ENCODE measurements around the gene ADAM8.

ADAM8 gene

DNA sequence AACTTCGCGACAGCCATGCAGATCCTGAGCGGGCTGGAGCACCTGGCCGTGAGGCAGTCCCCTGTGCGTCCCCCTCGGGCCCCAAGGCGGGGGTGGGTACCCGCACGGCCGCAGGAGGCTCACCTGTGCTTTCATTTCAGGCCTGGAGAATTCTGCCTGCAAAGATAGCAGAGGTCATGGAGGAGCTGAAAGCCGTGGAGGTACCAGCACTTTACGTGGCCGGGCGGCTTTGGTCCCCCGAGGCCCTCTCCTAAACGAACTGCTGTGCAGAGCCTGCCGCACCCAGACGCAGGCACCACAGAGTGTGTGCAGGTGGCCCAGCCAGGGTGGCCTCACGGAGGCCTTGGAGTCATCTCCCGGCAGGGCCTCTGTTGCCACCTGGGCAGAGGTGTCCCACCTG is 57.8 kb downstream of the ADAM8 start:
- no peaks in the 10 kb centered on the region for H3K36me3 ChIP-seq (ENCODE audit: insufficient read depth, low read depth, low read length)
- H3K27me3 ChIP-seq (ENCODE audit: insufficient read depth, low read length) = no peaks in the 10 kb centered on the region
- no peak overlapping the region for H3K4me3 ChIP-seq (ENCODE audit: low read length)
- no peak overlapping the region for H3K9ac ChIP-seq (ENCODE audit: low read depth, low read length)
- no peaks in the 10 kb centered on the region for H3K4me1 ChIP-seq (ENCODE audit: insufficient read depth, low read length)
- H3K27ac ChIP-seq (ENCODE audit: low read length) = no peak overlapping the region
- H3K9me3 ChIP-seq (ENCODE audit: insufficient read depth, low read depth, low read length) = no peaks in the 10 kb centered on the region

- Histone ChIP-seq H3K9ac (ENCODE audit: low read depth, low read length) (no peak overlapping the region), H3K36me3 (ENCODE audit: insufficient read depth, low read depth, low read length) (no peaks in the 10 kb centered on the region), H3K27ac (ENCODE audit: low read length) (no peak overlapping the region)
Observed at GRCh38 chr10:133217800-133218589, 58.7 kb downstream of the ADAM8 start.

GRCh38 chr10:133216776-133217175 is 59.9 kb downstream of the ADAM8 start:
- no peak overlapping the region for H3K27ac ChIP-seq (ENCODE audit: low read length)
- H3K4me3 ChIP-seq (ENCODE audit: low read length) = no peak overlapping the region
- H3K27me3 ChIP-seq (ENCODE audit: insufficient read depth, low read length) = no peaks in the 10 kb centered on the region
- no peaks in the 10 kb centered on the region for H3K36me3 ChIP-seq (ENCODE audit: insufficient read depth, low read depth, low read length)
- H3K4me1 ChIP-seq (ENCODE audit: insufficient read depth, low read length) = no peaks in the 10 kb centered on the region
- H3K9ac ChIP-seq (ENCODE audit: low read depth, low read length) = no peak overlapping the region
- no peaks in the 10 kb centered on the region for H3K9me3 ChIP-seq (ENCODE audit: insufficient read depth, low read depth, low read length)

More at GRCh38 chr10:133217800-133218589, 58.7 kb downstream of the ADAM8 start:
- Histone ChIP-seq H3K4me1 (ENCODE audit: insufficient read depth, low read length) (no peaks in the 10 kb centered on the region), H3K4me3 (ENCODE audit: low read length) (no peak overlapping the region), H3K27me3 (ENCODE audit: insufficient read depth, low read length) (no peaks in the 10 kb centered on the region), H3K9me3 (ENCODE audit: insufficient read depth, low read depth, low read length) (no peaks in the 10 kb centered on the region)

DNA sequence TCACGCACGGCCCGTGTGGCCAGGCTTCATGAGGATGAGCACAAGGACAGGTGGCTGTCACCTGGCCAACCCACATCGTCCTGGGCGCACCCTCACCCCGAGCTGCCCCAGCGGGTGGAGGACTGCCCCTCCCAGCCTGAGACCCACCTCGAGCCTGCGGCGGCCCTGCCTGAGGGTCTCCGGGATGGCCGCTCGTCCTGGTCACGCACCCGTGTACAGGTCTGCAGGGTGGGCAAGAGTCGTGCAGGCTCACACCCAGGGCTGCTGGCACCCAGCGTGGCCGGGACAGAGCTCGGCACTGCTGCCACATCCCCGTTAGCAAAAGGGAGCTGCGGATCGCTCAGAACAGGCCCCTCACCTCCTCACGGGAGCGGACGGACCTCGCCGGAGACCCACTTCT is 61.1 kb downstream of the ADAM8 start:
- H3K4me1 ChIP-seq (ENCODE audit: insufficient read depth, low read length) = no peaks in the 10 kb centered on the region
- no peak overlapping the region for H3K27ac ChIP-seq (ENCODE audit: low read length)
- H3K4me3 ChIP-seq (ENCODE audit: low read length) = no peak overlapping the region
- no peaks in the 10 kb centered on the region for H3K27me3 ChIP-seq (ENCODE audit: insufficient read depth, low read length)
- H3K9ac ChIP-seq (ENCODE audit: low read depth, low read length) = no peak overlapping the region
- H3K9me3 ChIP-seq (ENCODE audit: insufficient read depth, low read depth, low read length) = no peaks in the 10 kb centered on the region
- H3K36me3 ChIP-seq (ENCODE audit: insufficient read depth, low read depth, low read length) = no peaks in the 10 kb centered on the region

- no peaks in the 10 kb centered on the region for H3K4me1 ChIP-seq (ENCODE audit: insufficient read depth, low read length)
- no peak overlapping the region for H3K9ac ChIP-seq (ENCODE audit: low read depth, low read length)
- no peaks in the 10 kb centered on the region for H3K27me3 ChIP-seq (ENCODE audit: insufficient read depth, low read length)
- H3K36me3 ChIP-seq (ENCODE audit: insufficient read depth, low read depth, low read length) = no peaks in the 10 kb centered on the region
- no peak overlapping the region for H3K27ac ChIP-seq (ENCODE audit: low read length)
- no peak overlapping the region for H3K4me3 ChIP-seq (ENCODE audit: low read length)
- H3K9me3 ChIP-seq (ENCODE audit: insufficient read depth, low read depth, low read length) = no peaks in the 10 kb centered on the region
Observed at GRCh38 chr10:133214468-133215410, 61.9 kb downstream of the ADAM8 start.

GRCh38 chr10:133213641-133214467 is 62.8 kb downstream of the ADAM8 start:
- Histone ChIP-seq H3K27me3 (ENCODE audit: insufficient read depth, low read length) (no peaks in the 10 kb centered on the region), H3K4me3 (ENCODE audit: low read length) (no peak overlapping the region), H3K4me1 (ENCODE audit: insufficient read depth, low read length) (no peaks in the 10 kb centered on the region), H3K9me3 (ENCODE audit: insufficient read depth, low read depth, low read length) (no peaks in the 10 kb centered on the region), H3K27ac (ENCODE audit: low read length) (no peak overlapping the region), H3K36me3 (ENCODE audit: insufficient read depth, low read depth, low read length) (no peaks in the 10 kb centered on the region), H3K9ac (ENCODE audit: low read depth, low read length) (no peak overlapping the region)

DNA sequence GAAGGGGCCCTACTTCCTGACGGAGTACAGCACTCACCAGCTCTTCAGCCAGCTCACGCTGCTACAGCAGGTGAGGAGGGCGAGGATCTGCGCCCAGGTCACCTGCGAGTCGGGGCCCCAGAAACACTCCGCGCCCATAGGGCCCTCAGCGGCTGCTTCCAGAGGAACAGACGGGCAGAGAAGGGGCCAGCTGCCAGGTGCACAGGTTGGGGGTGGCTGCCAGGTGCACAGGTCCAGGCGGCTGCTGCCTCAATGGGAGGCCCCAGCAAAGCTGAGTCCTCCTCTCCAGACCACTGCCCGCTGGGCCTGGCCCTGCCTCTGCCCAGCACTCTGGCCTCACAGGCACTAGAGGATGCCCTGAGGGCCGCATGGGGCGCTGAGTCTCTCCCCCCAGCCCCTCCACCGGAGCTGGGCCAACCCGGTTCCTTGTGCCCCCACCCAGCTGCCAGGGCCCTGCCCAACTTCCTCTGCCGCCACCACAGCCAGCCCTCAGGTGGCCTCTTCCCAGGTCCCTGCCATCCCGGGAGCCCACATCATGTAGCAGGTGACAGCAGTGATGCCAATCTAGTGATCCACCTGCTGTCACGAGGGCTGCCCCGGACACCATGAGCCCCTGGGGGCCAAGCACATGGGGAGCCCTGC is 63.7 kb downstream of the ADAM8 start:
- Histone ChIP-seq H3K36me3 (ENCODE audit: insufficient read depth, low read depth, low read length) (no peaks in the 10 kb centered on the region), H3K4me1 (ENCODE audit: insufficient read depth, low read length) (no peaks in the 10 kb centered on the region), H3K9me3 (ENCODE audit: insufficient read depth, low read depth, low read length) (no peaks in the 10 kb centered on the region), H3K9ac (ENCODE audit: low read depth, low read length) (no peak overlapping the region), H3K4me3 (ENCODE audit: low read length) (no peak overlapping the region), H3K27me3 (ENCODE audit: insufficient read depth, low read length) (no peaks in the 10 kb centered on the region), H3K27ac (ENCODE audit: low read length) (no peak overlapping the region)

Measured in iPS-20b (cell line).